T47D (cell line): ENCODE data around the gene S1PR1.
"Not testable (repeated sequence)": the region's sequence is repeated elsewhere in the genome, so short reads cannot be mapped to it uniquely, and the experiment has no call there.

Source experiments
- DNase-seq, 2 experiments: peaks; one replicate each; pipeline versions ENCODE4 v3.0.0 to v3.0.0-alpha.2; 2011 to 2012; ENCODE audit warnings: low read depth in 1 of 2, low spot score in 1 of 2
- JUND ChIP-seq: IDR thresholded peaks from 2 replicates; pipeline ENCODE4 v1.6.1; 2012; ENCODE audit warnings: low read depth
- in situ Hi-C: cut with HindIII; loops from 2 replicates; pipeline ENCODE4 v1.10.0; 2016; ENCODE audit warnings: low sequenced_read_pairs, low pct_unique_long_range_greater_than_20kb

The S1PR1 gene

DNA sequence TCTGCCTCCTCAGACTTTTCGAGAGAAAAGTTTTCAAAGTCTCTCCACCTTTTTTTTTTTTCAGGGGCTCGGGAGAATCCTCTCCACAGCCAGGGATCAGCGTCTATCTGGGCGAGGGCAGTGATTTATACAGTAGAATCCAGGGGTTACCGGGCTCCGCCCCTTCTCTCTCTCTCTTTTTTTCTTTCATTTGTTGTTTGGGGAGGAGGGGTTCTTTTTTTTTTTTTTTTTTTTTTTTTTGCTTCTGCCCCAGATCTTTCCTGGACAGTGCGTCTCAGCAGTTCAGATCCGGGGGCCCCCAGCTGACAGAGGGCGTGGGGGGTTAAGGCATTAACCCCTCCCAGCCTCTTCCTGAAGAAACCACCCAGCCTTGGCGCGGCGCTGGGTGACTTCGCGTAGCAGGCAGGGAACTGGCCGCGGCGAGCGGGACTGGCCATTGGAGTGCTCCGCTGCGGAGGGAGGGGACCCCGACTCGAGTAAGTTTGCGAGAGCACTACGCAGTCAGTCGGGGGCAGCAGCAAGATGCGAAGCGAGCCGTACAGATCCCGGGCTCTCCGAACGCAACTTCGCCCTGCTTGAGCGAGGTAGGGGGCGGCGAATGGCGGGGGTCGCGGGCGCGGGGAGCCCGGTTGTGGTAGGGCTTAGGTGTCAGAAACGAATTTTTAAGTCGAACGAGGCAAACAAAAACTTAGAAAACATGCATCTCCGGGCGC is at the start of gene S1PR1:
TSS of gene S1PR1 (plus strand) at position 504 of the 713 bp plus-strand sequence. CDS start 1,966 bp downstream, outside the sequence.
- TF ChIP-seq JUND = no peak
- no peak for DNase-seq
- in situ Hi-C loops = no loop called here

GRCh38 chr1:101187297-101187696 is 49.5 kb upstream of the S1PR1 start:
- in situ Hi-C loops = no loop called here
- DNase-seq = no peak
- TF ChIP-seq JUND = no peak

GRCh38 chr1:101188331-101188730 is 48.5 kb upstream of the S1PR1 start:
- no peak for TF ChIP-seq JUND
- no peak for DNase-seq
- in situ Hi-C loops = no loop called here

- in situ Hi-C loops, DNase-seq: not testable (repeated sequence)
Observed at GRCh38 chr1:101188968-101189367, 47.9 kb upstream of the S1PR1 start.

GRCh38 chr1:101190441-101190840 is 46.4 kb upstream of the S1PR1 start:
- no peak for DNase-seq
- in situ Hi-C loops = no loop called here
- TF ChIP-seq JUND = no peak

DNA sequence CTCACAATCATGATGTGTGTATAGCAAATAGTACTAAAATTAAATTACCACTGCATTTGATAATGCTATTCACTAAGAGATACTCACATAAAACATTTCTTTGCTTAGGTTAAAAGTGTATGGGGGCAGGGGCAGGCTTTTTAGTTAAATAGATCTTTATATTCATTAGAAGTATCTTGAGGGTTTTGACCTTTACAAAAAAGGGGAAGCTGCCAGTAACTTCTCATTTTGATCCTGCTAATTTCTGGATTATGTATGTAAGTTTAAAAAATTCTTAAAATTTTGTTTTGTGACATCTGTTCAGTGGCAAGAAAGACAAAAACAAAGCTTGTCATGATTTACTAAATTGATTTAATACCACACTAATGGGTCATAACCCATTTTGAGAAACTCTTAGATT is 45.8 kb upstream of the S1PR1 start:
- in situ Hi-C loops = no loop called here
- no peak for DNase-seq
- no peak for TF ChIP-seq JUND

DNA sequence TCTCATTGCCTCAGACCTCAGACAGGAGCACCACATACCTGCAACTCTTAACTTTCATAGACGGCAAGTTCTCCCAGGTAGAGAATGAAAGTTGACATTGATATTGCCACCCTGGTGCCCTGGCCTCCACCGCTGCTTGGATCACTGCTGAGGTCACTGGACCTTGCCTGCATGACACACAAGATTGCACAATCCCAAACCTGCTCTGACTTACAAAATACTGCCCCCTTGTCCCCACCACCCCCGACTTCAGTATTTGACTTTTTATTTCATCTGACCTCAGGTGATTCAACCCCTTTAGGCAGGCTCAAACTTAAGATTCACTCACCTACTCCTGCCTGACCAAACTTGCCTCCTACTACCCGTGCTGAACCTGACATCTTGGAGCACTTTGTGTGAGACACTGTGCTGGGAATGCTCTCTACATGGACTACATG is 43.1 kb upstream of the S1PR1 start:
- in situ Hi-C loops = no loop called here
- no peak for DNase-seq
- TF ChIP-seq JUND = no peak

DNA sequence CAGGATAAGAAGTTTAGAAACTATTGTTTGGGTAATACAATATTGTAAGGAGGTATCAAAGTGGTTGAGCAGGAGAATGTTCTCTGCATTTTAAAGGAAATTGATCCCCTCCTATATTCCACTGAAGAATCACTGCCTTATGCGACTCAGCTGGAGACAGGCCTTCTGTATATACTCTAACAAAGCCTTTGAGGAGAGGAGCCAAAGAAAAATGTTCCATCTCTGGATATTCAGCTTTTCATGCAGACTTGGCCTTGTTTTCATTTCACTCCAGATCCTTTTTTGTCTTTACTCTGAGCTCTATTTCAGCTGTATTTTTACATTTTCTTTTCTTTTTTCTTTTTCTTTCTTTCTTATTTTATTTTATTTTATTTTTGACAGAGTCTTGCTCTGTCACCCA is 42.1 kb upstream of the S1PR1 start:
- in situ Hi-C loops = no loop called here
- no peak for DNase-seq

GRCh38 chr1:101196668-101197067 is 40.2 kb upstream of the S1PR1 start:
- in situ Hi-C loops = no loop called here
- no peak for TF ChIP-seq JUND

More for the DNA sequence above, 42.1 kb upstream of the S1PR1 start:
- TF ChIP-seq JUND = no peak

GRCh38 chr1:101198842-101199636 is 37.8 kb upstream of the S1PR1 start:
- TF ChIP-seq JUND = no peak
- in situ Hi-C loops = no loop called here
- DNase-seq = no peak

More at GRCh38 chr1:101196668-101197067, 40.2 kb upstream of the S1PR1 start:
- DNase-seq = no peak

DNA sequence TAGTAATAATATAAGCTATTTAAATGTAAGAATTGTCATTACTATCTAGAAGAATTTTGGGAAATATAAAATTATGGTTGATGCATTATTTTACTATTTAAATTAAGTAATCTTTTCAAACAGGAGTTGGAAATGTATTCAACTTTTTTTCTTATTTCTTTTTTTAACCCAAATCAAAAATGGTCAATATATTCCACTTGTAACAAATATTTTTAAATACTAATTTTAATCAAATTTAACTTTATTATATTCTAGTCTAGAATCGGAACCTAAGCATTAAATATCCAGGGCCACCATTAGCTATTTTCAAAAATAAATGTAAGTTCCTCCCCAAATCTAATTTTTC is 37.2 kb upstream of the S1PR1 start:
- no peak for DNase-seq
- TF ChIP-seq JUND = no peak
- in situ Hi-C loops = no loop called here

DNA sequence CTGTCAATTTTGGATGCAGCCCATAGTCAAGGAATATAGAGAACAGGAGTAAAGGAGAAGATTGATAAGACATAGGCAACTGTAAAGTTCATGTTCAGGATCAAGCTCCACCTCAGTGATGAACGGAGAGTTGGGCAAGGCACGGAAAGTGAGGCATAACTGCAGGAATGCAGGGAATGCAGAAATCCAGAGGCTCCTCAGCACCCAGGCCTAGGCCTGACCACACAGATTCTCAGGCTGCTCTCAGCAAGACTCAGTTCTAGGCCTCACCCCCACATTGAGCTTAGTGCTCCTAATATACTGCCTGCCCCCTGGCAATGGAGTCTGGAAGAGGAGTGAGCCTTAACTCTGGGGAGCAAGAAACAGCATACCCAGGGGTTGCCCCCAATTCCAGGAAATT is 36.3 kb upstream of the S1PR1 start:
- DNase-seq = no peak
- in situ Hi-C loops = no loop called here
- TF ChIP-seq JUND = no peak

DNA sequence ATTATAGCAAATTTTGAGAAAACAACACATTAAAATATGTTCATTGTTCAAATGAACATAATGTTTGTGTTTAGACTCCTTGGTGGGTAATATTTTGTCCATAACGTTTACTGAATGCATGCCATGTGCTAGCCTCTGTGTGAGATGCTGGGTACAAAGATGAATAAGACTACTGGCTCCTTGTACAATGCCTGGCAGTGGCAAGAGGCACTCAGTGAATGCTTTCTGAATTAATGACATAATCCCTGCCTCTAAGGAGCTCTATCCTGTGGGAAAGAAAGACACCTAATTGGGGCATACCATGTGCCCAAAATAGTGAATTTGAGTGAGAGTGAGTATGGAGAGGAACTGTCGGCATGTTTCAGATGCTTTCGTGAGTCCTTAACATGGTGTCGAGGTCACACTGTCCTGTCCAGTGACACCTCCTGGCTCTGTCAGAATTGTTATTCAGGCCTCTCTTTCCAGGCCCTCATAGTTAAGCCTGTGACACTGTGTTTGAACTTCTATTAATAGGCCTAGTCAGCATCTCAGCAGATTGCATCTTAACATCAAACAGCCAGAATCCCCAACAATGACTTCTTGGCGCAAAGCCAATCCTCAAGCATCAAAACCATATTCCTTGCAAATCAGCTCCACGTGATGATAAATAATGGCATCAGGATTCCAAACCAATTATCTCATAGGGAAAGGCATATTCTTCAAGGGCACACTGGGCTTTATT is 32.8 kb upstream of the S1PR1 start:
- in situ Hi-C loops = no loop called here
- no peak for DNase-seq
- no peak for TF ChIP-seq JUND
